EH (cell line): ENCODE measurements around the gene LDHAL6B.
"Not testable (repeated sequence)": the region's sequence is repeated elsewhere in the genome, so short reads cannot be mapped to it uniquely, and the experiment has no call there.

Experiments
- DNase-seq: peaks from one replicate; pipeline ENCODE4 v3.0.0-alpha.2; 2015; ENCODE audit warnings: low read depth

Gene LDHAL6B

DNA sequence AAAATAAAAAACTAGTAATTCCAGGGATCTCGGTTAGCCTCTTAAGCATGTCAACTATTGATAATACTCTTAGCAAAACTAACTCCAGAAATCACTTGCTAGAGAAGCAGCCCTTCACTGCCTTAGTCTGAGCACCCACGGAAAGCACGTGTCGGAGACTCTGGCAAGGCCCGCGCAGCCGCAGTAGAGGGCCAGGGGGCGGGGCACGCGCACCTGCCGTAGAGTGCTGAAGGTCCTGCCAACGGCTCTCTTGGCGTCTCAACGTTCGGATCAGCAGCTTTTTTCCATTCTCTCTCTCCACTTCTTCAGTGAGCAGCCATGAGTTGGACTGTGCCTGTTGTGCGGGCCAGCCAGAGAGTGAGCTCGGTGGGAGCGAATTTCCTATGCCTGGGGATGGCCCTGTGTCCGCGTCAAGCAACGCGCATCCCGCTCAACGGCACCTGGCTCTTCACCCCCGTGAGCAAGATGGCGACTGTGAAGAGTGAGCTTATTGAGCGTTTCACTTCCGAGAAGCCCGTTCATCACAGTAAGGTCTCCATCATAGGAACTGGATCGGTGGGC lies at the start of gene LDHAL6B:
Gene LDHAL6B (plus strand): TSS at position 221 of the 561 bp plus-strand sequence. CDS start 98 bp downstream, at position 319.
- no peak for DNase-seq

DNA sequence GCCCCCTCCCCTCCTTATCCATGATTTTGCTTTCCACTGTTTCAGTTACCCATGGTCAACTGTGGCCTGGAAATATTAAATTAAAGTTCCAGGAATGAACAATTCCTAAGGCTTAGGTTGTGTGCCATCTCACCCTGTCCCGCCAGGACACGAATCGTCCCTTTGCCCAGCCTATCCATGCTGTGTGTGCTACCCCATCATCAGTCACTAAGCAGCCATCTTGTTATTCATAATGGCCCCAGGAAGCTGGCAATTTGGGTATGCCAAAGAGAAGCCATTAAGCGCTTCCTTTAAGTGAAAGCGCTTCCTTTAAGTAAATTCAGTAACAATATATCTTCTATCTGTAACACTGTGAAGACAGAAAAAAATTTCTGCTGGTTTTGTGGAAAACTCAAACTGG lies 49.2 kb upstream of the LDHAL6B start:
- no peak for DNase-seq

DNA sequence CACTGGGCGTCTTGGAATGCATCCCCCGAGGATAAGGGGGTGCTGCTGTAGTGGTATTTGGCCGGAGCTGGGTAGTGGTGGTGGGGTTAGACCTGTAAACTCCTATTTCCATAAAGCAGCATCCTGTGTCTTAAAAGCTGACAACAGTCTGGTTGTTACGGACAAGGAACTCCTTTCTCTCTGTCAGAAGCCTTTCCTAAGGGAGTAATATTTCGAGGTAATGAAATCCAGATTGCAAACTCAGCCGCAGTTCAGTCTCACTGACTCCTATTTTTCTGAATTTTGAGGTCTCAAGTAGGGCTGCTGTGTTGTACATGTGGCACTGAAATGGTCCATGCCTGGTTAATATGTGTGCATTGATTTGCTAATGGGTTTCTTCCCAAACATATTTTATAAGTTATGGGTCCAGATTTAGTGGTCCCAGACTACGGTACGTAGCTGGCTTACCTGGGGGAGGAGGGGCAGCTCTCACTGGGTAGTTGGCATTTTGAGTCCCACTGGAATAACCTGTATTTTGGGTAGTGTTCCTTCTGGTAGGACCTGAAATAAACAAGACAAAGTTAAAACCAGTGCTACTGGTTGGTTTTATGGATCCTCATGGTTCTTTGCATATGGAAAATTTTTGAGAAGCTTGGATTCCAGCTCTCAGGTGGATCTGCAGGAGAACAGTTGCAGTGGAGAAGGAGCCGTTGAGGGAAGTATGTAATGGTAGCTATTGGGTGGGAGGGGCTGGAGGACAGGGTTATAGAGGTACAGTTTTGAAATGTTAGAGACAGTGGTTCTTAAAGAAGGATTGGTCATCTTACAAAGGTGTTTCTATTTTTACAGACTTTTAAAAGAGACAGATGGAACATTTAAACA lies 48.6 kb upstream of the LDHAL6B start:
- DNase-seq, result no peak

DNA sequence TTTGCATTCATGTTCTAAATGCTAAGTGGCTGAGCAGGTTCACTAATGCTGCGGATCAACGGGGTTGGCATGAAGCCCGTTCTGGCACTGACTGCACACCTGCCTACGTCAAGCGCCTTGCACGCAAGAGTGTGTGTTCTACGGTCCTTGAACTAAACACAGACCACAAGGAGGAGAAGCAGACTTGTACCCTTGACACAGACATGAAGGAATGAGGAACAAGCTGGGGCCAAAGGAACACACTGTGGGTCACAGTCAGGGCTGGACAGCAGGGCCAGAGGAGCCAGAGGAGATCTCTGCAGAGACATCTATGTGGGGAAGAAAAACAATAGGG lies 48.0 kb upstream of the LDHAL6B start:
- DNase-seq, result no peak

DNA sequence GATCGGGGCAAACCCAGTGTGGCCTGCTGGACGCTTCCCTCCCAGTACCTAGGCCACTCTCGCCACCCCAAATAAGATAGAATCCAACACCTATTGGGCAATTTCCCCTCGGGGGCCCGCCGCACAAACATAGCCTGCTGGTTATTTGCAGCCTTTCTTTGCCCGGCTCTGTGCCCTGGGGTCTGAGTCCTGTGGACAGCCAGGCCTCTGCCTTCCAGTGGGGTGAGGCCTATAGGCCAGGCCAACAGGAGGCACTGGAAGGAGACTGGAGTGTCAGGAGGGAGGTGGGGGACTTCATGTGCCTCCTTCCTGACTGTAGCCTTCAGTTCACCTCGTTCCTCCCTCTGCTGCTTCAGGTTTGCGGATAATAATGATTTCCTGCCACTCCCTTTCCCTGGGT lies 47.4 kb upstream of the LDHAL6B start:
- DNase-seq, result no peak

DNA sequence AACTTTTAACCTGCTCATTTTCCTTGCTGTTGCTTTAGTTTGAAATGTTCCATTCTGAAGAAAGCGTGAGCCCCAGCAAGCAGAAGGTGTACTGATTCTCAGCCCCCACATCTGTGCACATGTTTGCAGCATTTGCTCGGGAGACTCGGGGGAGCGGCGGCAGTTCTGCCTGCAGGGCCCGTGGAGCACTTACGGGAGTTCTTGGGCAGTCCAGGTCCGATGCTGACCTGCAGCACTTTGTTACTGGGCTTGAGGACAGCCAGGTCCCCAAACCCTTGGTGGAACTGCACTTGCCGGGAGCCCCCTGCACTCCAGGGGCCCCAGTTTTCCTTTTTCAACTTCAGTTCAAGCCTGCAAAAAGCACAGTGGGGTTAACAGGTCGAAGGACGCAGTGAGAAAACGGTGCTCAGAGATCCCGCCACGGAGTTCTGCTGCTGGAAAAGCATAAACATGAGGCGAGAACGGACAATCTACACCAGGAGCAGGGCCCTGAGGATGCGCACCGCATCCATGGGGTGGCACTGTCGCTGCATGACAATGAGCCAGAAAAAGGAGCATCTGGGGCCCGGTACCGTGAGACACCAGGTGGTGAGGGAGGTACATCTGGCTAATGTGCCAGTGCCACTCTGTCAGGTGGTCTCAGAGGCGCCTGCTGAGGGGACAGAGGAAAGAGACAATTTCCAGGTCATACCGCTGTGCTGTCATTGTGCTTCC lies 45.6 kb upstream of the LDHAL6B start:
- no peak for DNase-seq

DNA sequence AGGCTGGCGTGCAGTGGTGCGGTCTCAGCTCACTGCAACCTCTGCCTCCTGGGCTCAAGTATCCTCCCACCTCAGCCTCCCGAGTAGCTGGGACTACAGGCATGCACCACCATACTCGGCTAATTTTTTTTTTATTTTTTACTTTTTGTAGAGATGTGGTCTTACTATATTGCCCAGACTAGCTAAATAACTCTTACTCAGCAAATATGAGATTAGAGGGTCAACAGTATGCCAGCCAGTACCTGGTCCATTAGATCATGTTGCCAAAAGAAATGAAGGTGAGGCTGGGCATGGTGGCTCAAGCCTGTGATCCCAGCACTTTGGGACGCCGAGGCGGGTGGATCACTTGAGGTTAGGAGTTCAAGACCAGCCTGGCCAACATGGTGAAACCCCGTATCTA lies 44.6 kb upstream of the LDHAL6B start:
- not testable (repeated sequence) for DNase-seq

DNA sequence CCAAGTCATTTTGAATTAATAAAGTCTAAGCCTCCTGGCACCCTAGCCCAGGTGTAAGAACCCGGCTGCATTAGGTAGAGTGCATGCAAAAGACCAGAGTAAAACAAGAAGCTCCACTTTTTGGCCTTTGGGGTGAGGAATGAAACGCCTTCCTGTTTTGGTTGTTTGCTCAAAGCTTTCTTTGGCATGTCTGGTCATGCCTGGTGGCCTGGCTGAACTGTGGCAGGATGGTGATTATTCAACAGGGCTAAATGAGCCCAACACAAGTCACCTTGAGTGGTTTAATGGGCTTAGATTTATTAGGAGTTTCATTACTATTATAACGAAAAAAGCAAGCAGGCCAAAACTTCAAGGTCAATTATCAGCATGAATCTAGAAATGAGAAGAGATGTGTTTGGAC lies 40.9 kb upstream of the LDHAL6B start:
- peak; percentile 41 for DNase-seq

DNA sequence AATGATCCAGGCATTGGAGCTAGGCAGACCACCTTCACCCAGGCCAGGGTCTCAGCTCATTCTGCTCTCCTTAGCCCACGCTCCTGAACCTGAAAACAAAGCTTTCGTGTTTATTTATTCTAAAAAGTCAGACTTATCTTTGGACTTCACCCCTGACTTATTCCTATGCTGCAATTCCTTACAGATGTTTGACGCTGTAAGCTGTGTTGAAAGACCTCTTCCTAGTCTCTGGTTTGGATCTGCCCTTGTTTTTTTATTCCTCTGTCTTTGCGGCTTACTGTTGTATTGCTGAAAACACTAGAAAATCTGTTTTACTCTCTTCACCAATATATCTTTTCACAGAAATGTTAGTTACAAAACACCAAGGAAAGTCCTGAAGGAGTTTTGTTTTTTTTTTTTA lies 40.5 kb upstream of the LDHAL6B start:
- DNase-seq, result no peak

DNA sequence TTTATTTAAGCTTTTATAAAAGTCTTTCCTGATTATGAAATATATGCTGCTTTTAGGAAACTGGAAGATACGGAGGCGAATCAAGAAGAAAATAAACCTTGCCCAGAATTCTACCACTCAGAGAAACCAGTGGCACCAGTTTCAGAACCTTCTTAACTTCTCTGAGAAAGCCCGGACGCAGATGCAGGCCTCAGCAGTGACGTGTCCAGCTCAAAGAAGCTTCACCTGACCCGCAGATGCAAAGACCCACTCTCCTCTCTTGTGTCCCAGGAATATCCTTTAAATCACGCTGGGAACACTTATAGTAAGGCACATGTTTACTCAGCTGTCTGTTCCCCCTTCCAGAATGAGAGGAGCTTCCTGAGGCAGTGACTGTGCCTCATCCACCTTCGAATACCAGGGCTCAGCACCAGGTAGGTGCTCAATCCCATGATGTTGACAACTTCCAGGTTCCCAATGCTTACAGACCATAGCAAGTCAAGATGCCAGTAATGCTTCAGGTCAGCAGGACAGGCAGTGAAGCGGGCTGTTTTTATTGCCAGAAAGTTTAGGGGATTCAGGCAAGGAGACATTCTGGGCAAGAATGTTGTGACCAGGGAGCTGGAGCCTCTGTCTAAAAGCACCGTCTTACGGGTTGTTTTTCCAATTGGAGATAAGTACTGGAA lies 39.9 kb upstream of the LDHAL6B start:
- no peak for DNase-seq

DNA sequence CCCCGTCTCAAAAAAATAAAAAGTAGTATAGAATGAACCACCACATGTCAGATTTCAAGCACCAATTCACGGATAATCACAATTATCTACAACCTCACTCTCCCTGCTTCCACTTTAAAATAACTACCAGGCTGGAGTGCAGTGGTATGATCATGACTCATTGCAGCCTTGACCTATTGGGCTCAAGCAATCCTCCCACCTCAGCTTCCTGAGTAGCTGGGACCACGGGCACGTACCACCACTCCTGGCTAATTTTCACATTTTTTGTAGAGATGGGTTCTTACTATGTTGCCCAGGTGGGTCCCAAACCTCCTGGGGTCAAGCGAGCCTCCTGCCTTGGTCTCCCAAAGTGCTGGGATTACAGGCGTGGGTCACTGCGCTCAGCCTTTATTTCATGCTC lies 38.1 kb upstream of the LDHAL6B start:
- DNase-seq, result peak; percentile 77

DNA sequence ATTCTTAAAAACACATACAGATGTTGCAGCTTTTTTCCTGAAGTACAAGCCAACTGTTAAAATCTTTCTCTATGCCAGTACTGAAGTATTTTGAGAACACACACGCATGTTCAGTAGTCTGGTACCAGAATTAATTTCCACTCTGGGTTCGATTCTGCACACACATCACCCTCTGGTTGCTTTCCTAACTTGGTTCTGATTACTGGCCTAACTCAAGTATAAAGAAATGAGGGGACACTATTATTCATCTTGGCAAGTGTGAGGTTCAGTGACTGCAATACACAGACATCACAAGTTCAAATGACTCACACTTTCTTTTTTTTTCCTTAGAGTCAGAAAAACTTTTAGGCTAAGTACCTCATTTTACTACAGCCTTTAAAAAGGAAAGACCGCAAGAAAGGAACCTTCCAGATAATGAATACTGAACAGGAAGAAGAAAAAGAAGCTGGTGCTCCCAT lies 37.4 kb upstream of the LDHAL6B start:
- peak; percentile 88 for DNase-seq

DNA sequence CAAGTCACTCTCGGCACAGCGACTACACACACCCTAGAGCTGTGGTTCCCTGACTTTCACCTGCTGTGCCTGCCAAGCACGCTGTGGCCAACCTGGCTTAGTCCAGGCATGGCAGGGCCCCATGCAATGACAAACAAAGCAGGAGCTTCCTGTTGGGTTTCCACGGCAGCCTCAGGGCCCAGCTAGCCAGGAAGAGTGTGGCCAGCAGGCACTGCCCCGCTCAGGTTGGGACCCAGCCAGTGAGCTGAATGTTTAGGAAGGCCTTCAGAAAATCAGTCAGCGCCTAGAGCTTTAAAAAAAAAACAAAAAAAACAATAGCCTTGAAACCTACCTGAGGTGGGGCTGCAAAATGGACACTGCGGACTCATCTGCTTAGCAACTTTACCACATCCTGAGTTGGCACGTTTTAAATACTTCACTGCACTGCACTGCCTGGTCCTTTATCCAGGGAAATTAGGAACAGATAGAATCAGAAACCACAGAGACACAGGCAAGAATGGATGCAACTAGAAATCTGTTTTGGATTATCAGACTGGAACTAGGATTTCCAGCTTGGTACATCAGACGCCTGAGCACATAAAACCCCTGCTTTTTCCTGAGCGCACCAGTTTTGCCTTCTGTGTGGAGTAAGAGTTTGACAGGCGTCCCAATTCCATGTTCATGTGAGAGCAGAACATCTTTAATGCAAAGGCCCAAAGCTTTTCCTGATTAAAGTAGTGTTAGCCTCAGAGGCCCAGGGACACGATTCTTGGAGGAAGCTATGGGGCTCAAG lies 36.2 kb upstream of the LDHAL6B start:
- DNase-seq, result peak; percentile 93

DNA sequence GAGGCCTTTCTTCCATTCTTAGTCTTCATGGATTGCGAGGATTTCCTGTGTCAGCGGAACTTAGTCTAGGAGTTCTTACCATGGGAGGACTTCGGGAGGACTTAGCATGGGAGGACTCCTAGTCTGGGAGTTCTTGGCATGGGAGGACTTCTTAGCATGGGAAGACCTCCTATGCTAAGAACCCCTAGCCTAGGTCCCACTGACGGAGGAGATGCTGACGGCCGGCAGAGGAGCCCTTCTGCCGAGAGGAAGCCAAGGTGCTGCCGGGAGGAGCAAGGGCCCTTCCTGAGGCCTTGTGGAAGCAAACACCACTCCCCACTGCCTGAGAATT lies 35.6 kb upstream of the LDHAL6B start:
- DNase-seq, result no peak

DNA sequence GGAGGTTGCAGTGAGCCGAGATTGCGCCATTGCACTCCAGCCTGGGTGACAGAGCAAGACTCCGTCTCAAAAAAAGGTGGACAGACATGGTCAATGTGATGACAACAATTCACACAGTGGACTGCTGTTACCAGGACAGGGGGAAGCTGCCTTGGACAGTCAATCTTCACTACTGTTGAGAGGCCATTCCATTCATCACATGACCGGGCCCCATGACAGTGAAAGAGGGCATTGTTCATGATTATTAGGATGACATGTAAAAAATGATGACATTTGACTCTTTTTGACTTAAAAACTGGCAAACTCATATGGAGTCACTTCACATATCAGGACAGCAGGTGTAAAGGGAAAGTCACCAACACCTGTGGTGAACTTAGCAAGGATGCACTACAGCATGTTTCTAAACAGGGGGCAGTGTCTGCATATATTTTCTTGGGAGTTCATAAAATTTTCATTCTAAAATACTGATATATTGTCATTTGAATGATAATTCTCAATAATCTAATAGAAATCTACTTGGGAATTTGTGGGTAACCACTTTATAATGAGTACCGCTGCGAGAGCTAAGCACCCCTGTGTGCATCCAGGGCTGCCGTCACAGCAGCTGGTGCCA lies 34.2 kb upstream of the LDHAL6B start:
- DNase-seq, result no peak

DNA sequence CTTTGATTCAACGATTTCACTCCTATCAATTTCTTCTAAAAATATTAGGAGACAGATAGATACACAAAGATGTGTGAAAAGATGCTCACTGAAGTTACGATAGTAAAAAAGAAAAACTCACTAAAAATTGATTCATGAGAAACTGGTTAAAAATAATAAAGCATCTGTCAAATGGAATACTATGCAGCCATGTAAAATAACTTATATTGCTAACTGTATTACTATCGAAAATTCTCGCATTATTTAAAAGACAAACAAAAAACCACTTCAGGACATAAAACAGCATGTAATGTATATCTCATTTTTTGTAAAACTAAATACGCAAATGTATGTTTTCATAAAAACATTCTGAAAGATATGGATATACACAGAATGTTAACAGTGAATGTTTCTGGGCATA lies 33.4 kb upstream of the LDHAL6B start:
- no peak for DNase-seq

DNA sequence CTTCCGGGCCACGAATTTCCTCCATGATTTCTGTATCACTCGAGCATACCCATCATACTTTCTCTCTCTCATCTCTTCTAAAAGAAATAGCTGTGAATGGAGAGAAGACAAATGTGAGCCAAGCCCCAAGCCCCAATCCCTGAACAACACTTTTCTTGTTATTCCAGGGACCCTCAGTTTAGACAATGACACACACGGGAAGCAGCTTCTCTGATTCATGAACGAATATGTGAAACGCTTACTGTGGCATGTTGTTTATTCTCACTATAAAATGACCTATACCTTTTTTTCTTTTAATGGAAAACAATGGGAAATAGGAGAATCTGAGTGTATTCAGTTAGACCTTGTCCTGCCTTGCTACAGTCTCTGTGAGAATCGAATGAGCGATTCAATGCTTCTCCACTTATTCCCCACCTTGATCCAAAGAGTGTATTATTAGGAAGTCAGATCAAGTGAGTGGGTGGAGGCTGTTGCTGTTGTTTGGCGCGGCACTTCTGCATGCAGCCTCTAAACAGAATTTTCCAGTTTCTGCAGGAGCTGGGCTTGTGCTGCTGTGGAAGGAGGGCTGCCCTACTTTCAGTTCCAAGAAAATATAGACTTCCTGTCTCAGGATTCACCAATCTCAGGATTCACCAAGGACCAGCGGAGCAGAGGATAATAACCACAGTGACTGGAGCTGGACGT lies 32.4 kb upstream of the LDHAL6B start:
- no peak for DNase-seq

DNA sequence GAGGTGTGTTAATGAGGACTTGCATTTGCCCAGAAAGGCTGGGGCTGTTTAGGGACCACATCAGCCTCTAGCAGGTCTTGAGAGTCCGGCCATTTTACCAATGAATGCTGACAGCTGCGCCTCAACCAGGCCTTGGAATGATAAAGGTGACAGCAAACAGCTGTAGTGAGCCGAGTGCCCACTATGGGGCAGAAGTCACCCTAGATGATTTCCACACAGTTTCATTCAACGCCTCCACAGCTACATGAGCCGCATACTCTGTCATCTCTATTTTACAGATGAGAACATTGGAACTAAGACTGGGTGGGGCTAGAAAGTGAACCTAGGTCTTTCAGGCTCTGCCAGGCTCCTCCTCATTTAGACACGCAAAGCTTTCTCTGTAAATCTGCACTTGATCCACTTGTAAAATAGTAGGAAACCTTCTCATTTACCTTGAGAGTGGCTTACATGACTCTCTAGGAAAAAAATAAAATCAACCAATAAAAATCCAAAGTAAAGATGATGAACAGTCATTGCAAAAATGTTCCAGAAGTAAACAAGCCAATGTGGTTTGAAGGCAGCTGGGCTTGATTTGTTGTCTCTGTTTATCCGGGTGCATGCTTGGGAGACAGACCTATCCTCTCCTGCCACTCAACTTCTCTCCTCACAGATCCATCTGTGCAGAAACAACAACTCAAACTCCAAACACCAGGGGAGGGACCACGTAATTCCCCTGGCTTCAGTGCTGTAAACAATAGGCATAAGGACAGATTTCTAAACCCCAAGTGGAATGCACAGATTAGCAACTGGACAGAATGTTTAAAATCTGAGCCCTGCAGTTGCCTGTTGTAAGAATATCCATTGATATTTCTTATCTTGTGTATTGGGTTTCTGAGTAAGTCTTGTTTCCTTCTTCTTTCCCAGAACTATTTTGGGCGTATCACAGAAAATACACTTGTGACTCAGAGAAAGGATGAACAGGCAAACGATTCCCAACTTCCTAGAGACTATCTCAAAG lies 31.5 kb upstream of the LDHAL6B start:
- peak; percentile 68 for DNase-seq

DNA sequence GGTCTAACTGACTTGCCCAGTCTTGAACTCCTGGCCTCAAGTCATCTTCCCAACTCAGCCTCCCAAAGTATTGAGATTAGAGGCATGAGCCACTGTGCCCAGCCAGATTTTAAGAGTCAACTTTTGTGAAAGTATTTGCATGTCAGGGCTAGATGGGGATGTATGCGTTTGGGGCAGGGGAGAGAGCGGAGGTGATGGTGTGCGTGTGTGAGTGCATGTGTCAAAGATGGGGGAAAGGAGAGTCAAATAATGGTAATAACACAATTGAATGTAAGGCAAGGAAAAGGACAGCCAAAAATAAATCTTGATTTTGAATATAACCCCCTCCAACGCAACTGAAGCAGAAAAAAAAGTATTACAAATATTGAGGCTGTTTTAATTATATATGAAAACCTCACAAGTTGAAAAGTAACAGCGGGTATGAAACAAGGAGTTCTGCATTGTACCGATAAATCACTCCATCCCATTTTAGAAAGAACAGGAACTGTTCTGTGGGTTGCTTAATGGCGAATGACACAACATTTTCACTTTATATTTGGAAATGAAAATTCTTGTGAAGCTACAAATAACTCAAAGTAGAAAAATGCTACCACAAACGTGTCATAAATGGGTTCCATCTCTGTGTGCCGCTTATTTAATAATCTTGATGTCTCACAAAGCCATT lies 29.9 kb upstream of the LDHAL6B start:
- peak; percentile 44 for DNase-seq
